GM23248 (cell line): ENCODE data around the gene PNLDC1. TPM values are rescaled to one million over a fixed set of nuclear protein-coding genes. Genes with fewer than 3 reads are reported as not detected.
"Not testable (repeated sequence)": the region's sequence is repeated elsewhere in the genome, so short reads cannot be mapped to it uniquely, and the experiment has no call there.

Experiments used
- DNase-seq: peaks from one replicate; pipeline ENCODE4 v3.0.0-alpha.2; 2015
- H2AFZ ChIP-seq: fragments of 200-600 bp; sonication (generic); 2 replicates; pipeline ENCODE4 v1.6.1; 2016; ENCODE audit warnings: antibody characterized with exemption
- H3F3A ChIP-seq: fragments of 200-600 bp; sonication (generic); 2 replicates; pipeline ENCODE4 v1.6.1; 2016; ENCODE audit warnings: mild to moderate bottlenecking, antibody characterized with exemption, mixed run types; ENCODE audit not compliant: insufficient read depth
- H3K27ac ChIP-seq: fragments of 200-600 bp; sonication (generic); 2 replicates; pipeline ENCODE4 v1.5.1; 2016; ENCODE audit warnings: mild to moderate bottlenecking
- H3K27me3 ChIP-seq: fragments of 200-600 bp; sonication (generic); replicated peaks from 2 replicates; pipeline ENCODE4 v1.6.1; 2016; ENCODE audit warnings: mild to moderate bottlenecking; ENCODE audit not compliant: insufficient read depth
- H3K36me3 ChIP-seq: fragments of 200-600 bp; sonication (generic); 2 replicates; pipeline ENCODE4 v1.6.1; 2016; ENCODE audit warnings: low read depth, mild to moderate bottlenecking
- H3K4me1 ChIP-seq: fragments of 200-600 bp; sonication (generic); 2 replicates; pipeline ENCODE4 v1.6.1; 2016; ENCODE audit warnings: mild to moderate bottlenecking; ENCODE audit not compliant: insufficient read depth
- H3K4me2 ChIP-seq: fragments of 200-600 bp; sonication (generic); one replicate; pipeline ENCODE4 v1.6.1; 2016; ENCODE audit warnings: mild to moderate bottlenecking; ENCODE audit not compliant: unreplicated experiment
- H3K4me3 ChIP-seq: fragments of 200-600 bp; sonication (generic); 2 replicates; pipeline ENCODE4 v1.5.1; 2016; ENCODE audit warnings: mild to moderate bottlenecking
- H3K79me2 ChIP-seq: fragments of 200-600 bp; sonication (generic); 2 replicates; pipeline ENCODE4 v1.6.1; 2016; ENCODE audit warnings: mild to moderate bottlenecking; ENCODE audit not compliant: insufficient read depth
- H3K9ac ChIP-seq: fragments of 200-600 bp; sonication (generic); 2 replicates; pipeline ENCODE4 v1.6.1; 2016; ENCODE audit warnings: mild to moderate bottlenecking
- H3K9me2 ChIP-seq: fragments of 200-600 bp; sonication (generic); 2 replicates; pipeline ENCODE4 v1.6.1; 2016; ENCODE audit warnings: mixed run types, mild to moderate bottlenecking, moderate library complexity; ENCODE audit not compliant: insufficient read depth
- H3K9me3 ChIP-seq: fragments of 200-600 bp; sonication (generic); one replicate; pipeline ENCODE4 v1.6.1; 2017; ENCODE audit warnings: low read depth
- H4K20me1 ChIP-seq: fragments of 200-600 bp; sonication (generic); 2 replicates; pipeline ENCODE4 v1.6.0; 2016; ENCODE audit not compliant: insufficient read depth
- EZH2 ChIP-seq: fragments of 200-600 bp; sonication (generic); IDR thresholded peaks from 2 replicates; pipeline ENCODE4 v1.6.1; 2018; ENCODE audit warnings: antibody characterized with exemption, mild to moderate bottlenecking; ENCODE audit not compliant: insufficient read depth, poor library complexity, severe bottlenecking
- EZH2phosphoT487 ChIP-seq: fragments of 200-600 bp; sonication (generic); IDR thresholded peaks from 2 replicates; pipeline ENCODE4 v1.6.1; 2018; ENCODE audit warnings: antibody characterized with exemption, moderate library complexity, mild to moderate bottlenecking, low read depth; ENCODE audit not compliant: insufficient read depth
- WGBS, 2 experiments: methylation state at CpG; one replicate each; pipeline ENCODE4 v1.1.6; 2015 to 2017; ENCODE audit warnings: low lambda C conversion rate in 2 of 2, low coverage in 1 of 2; ENCODE audit errors: missing lambda C conversion rate in 2 of 2; 5-methylcytosine and 5-hydroxymethylcytosine counted together
- in situ Hi-C: fragments of 300-500 bp; cut with MboI; formaldehyde crosslinking; loops from 2 replicates; pipeline ENCODE4 v1.15.0; 2020
- polyA plus RNA-seq: library from polyadenylated mRNA; unstranded; fragments of >200 nt; fragmentation: Nextera tagmentation; extraction: Ambion mirVana; gene quantifications from 2 replicates; pipeline ENCODE4 v1.2.1, GENCODE V29; 2016
- total RNA-seq: library from RNA; depleted of rRNA; stranded (reverse); fragments of >200 nt; shearing (Covaris generic); gene quantifications from 2 replicates; pipeline ENCODE4 v1.2.3, GENCODE V29; 2014

PNLDC1 gene
- total and polyA plus RNA-seq, 2 experiments from 2014 or later: not detected

DNA sequence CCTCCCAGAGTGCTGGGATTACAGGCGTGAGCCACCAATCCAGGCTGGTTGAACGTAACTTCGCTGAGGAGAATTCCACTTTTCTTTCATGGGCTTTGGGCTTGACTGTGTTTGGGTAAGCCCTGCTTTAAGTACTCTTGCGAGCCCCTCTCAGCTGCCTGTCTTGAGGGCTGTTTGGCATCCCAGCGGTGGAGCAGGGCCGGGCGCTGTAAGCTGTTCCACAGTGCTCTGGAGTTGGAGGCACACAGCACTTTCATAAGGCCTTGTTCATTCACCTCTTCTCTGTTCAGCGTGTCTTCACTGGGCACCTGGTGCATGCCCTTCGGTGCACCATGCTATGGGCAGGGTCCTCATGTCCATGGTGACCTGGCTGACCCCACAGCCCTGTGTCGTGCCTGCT lies 21.6 kb downstream of the PNLDC1 start:
- H3K36me3 ChIP-seq: no peaks in the 10 kb centered on the region
- 55 to 66% methylated on average over 10 of the region's 10 CpGs for WGBS, 2 experiments
- no peak overlapping the region for H3K27ac ChIP-seq
- no peak overlapping the region for H3K4me3 ChIP-seq
- no peaks in the 10 kb centered on the region; the same call in 1 of the 2 replicates for H3K27me3 ChIP-seq
- H3K9me3 ChIP-seq: no peaks in the 10 kb centered on the region
- no peaks in the 10 kb centered on the region for H3K4me1 ChIP-seq
- TF ChIP-seq EZH2: no peak
- TF ChIP-seq EZH2phosphoT487: no peak
- H3K79me2 ChIP-seq: no peaks in the 10 kb centered on the region
- H3K4me2 ChIP-seq: no peak overlapping the region
- H4K20me1 ChIP-seq: no peaks in the 10 kb centered on the region
- H3K9me2 ChIP-seq: no peaks in the 10 kb centered on the region
- in situ Hi-C loops: no loop called here
- H3F3A ChIP-seq: no peaks in the 10 kb centered on the region
- no peak overlapping the region for H2AFZ ChIP-seq
- DNase-seq: no peak
- no peak overlapping the region for H3K9ac ChIP-seq

- H3K9ac ChIP-seq: no peak overlapping the region
- no peaks in the 10 kb centered on the region for H3K9me3 ChIP-seq
- no peaks in the 10 kb centered on the region for H3K4me1 ChIP-seq
- no peak overlapping the region for H2AFZ ChIP-seq
- H3K79me2 ChIP-seq: no peaks in the 10 kb centered on the region
- H3K4me2 ChIP-seq: no peak overlapping the region
- TF ChIP-seq EZH2 (no peak), EZH2phosphoT487 (no peak)
- no peaks in the 10 kb centered on the region for H3F3A ChIP-seq
- H3K27me3 ChIP-seq: no peaks in the 10 kb centered on the region; the same call in 1 of the 2 replicates
- H3K36me3 ChIP-seq: no peaks in the 10 kb centered on the region
- in situ Hi-C loops: no loop called here
- no peak overlapping the region for H3K4me3 ChIP-seq
- no peak for DNase-seq
- no peaks in the 10 kb centered on the region for H4K20me1 ChIP-seq
- H3K27ac ChIP-seq: no peak overlapping the region
- WGBS, 2 experiments: 67 to 85% methylated on average over 3 of the region's 3 CpGs
- H3K9me2 ChIP-seq: no peaks in the 10 kb centered on the region
Measured at GRCh38 chr6:159823953-159824352, 23.9 kb downstream of the PNLDC1 start.

- H3K4me2 ChIP-seq, H3K79me2 ChIP-seq, H3K27me3 ChIP-seq, H3K36me3 ChIP-seq, H3K9me3 ChIP-seq, H4K20me1 ChIP-seq, H3F3A ChIP-seq, H3K4me1 ChIP-seq, H3K9me2 ChIP-seq, DNase-seq, H2AFZ ChIP-seq, H3K9ac ChIP-seq, in situ Hi-C loops, H3K4me3 ChIP-seq, H3K27ac ChIP-seq: not testable (repeated sequence)
- WGBS, 2 experiments: 77 to 80% methylated on average over 7 to 9 of the region's 9 CpGs
Measured at GRCh38 chr6:159824690-159825089, 24.6 kb downstream of the PNLDC1 start.

DNA sequence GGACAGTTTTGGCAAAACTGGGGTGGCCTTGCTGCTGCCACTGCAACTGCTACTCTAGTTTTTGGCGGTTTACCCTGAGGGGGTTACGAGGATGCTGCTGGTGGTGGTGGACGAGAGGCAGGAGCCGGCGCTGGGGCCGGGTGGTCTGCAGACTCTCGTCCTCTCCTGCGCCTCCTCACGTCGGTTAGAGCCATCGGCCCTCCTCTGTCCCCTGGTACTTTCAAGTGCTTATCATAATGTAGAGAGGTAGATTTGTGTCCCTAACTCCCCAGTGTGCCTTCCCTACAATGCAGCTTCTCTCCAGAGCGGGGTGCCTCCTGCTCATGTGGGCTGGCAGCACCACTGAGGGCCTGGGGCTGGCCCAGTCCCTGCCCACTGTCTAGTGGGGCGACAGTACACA lies 25.9 kb downstream of the PNLDC1 start:
- no peak overlapping the region for H3K9ac ChIP-seq
- H3K9me3 ChIP-seq: no peaks in the 10 kb centered on the region
- H3K36me3 ChIP-seq: no peaks in the 10 kb centered on the region
- H3K4me1 ChIP-seq: no peaks in the 10 kb centered on the region
- no peaks in the 10 kb centered on the region for H3K9me2 ChIP-seq
- no peaks in the 10 kb centered on the region for H3F3A ChIP-seq
- H3K79me2 ChIP-seq: no peaks in the 10 kb centered on the region
- no peak for DNase-seq
- H4K20me1 ChIP-seq: no peaks in the 10 kb centered on the region
- H3K27ac ChIP-seq: no peak overlapping the region
- WGBS, 2 experiments: 81 to 84% methylated on average over 13 of the region's 13 CpGs
- H3K4me2 ChIP-seq: no peak overlapping the region
- no peak overlapping the region for H2AFZ ChIP-seq
- no peak overlapping the region for H3K4me3 ChIP-seq
- in situ Hi-C loops: no loop called here
- no peaks in the 10 kb centered on the region for H3K27me3 ChIP-seq
- TF ChIP-seq EZH2phosphoT487: no peak
- no peak for TF ChIP-seq EZH2

DNA sequence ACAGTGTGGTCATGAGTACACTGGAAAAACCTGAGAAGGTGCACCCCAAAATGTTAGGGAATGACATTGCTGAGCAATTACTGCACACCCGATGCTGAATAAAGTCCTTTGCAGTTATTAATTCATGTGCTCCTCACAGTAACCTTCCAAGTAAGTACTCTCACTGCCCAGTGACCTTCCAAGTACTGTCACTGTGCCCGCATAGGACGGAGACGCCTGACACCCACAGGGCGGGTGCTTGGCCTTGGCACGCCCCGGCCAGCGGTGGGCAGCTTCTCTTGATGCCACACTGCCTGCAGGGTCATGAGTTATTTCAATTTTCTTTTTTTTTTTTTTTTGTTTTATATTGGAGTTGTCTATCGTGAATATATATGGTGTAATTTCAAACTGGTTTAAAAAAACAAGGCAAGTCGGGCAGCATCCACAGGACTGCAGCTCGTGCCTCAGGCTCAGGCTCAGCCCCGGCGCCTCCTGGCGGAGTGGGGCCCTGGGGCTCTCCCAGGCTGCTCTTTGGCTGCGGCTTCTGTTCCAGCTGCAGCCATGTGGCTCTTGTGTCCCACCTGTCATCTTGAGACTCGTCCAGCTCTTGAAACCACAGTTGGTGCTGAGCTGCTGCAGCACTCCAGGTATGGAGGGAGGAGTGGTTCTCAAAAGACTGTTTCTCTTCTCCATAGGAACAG lies 27.0 kb downstream of the PNLDC1 start:
- H3K4me3 ChIP-seq: no peak overlapping the region
- no peaks in the 10 kb centered on the region for H4K20me1 ChIP-seq
- no peaks in the 10 kb centered on the region for H3K9me3 ChIP-seq
- DNase-seq: no peak
- no peaks in the 10 kb centered on the region for H3F3A ChIP-seq
- no peaks in the 10 kb centered on the region for H3K4me1 ChIP-seq
- no peaks in the 10 kb centered on the region for H3K27me3 ChIP-seq
- H2AFZ ChIP-seq: no peak overlapping the region
- H3K9ac ChIP-seq: no peak overlapping the region
- H3K79me2 ChIP-seq: no peaks in the 10 kb centered on the region
- no peak for TF ChIP-seq EZH2
- TF ChIP-seq EZH2phosphoT487: no peak
- H3K27ac ChIP-seq: no peak overlapping the region
- no peaks in the 10 kb centered on the region for H3K36me3 ChIP-seq
- H3K4me2 ChIP-seq: no peak overlapping the region
- in situ Hi-C loops: no loop called here
- no peaks in the 10 kb centered on the region for H3K9me2 ChIP-seq
- WGBS, 2 experiments: 89 to 90% methylated on average over 16 of the region's 16 CpGs
